SK-N-SH (cell line): ENCODE data around the gene WIPF3. TPM values are rescaled to one million over a fixed set of nuclear protein-coding genes. Genes with fewer than 3 reads are reported as not detected.

ENCODE experiments used
- CTCF ChIA-PET: fragments of 300-600, 350-600 bp; formaldehyde crosslinking; extraction: SDS; loops from one replicate; lab custom pipeline; 2021; lab: Yijun Ruan, JAX
- POLR2A ChIA-PET: fragments of 350-600 bp; sonication (Branson Sonifier 250); formaldehyde crosslinking; extraction: SDS; loops from one replicate; lab custom pipeline; 2020; ENCODE audit warnings: antibody characterized with exemption, inconsistent platforms; lab: Yijun Ruan, JAX
- DNase-seq: peaks from one replicate; pipeline ENCODE4 v3.0.0; 2012
- H2AFZ ChIP-seq: fragments of 200-600 bp; sonication (generic); 2 replicates; pipeline ENCODE4 v1.8.1; 2016; ENCODE audit warnings: antibody characterized with exemption, mild to moderate bottlenecking, low read depth
- H3F3A ChIP-seq: fragments of 200-600 bp; sonication (generic); replicated peaks from 2 replicates; pipeline ENCODE3; 2016; ENCODE audit warnings: antibody characterized with exemption, mild to moderate bottlenecking; ENCODE audit not compliant: insufficient read depth
- H3K27ac ChIP-seq, 2 experiments: fragments of 200-500 bp in 1 of 2; fragments of 200-600 bp in 1 of 2; sonication (Bioruptor generic) in 1 of 2; sonication (generic), shearing (Covaris generic) in 1 of 2; 2 replicates each; pipeline versions ENCODE4 v1.5.1 to v1.6.1; 2014 to 2016; ENCODE audit warnings: low read depth in 2 of 2, inconsistent platforms in 1 of 2, low read length in 1 of 2, mild to moderate bottlenecking in 1 of 2, mixed read lengths in 1 of 2
- H3K27me3 ChIP-seq: fragments of 200-600 bp; sonication (generic), shearing (Covaris generic); 2 replicates; pipeline ENCODE4 v1.6.1; 2016; ENCODE audit warnings: mixed run types; ENCODE audit not compliant: insufficient read depth
- H3K36me3 ChIP-seq, 2 experiments: fragments of 200-500 bp in 1 of 2; fragments of 200-600 bp in 1 of 2; sonication (Bioruptor generic) in 1 of 2; sonication (generic) in 1 of 2; replicated peaks in 1 of 2; 2 replicates each; pipeline versions ENCODE3 to v1.5.1; 2014 to 2016; ENCODE audit warnings: low read length in 1 of 2, mild to moderate bottlenecking in 1 of 2; ENCODE audit not compliant: insufficient read depth in 2 of 2, control insufficient read depth in 1 of 2
- H3K4me1 ChIP-seq, 2 experiments: fragments of 200-500 bp in 1 of 2; fragments of 200-600 bp in 1 of 2; sonication (Bioruptor generic) in 1 of 2; sonication (generic), shearing (Covaris generic) in 1 of 2; 2 replicates each; pipeline versions ENCODE4 v1.5.1 to v1.6.1; 2014 to 2016; ENCODE audit warnings: low read depth in 1 of 2, low read length in 1 of 2, mixed run types in 1 of 2; ENCODE audit not compliant: insufficient read depth in 2 of 2, control insufficient read depth in 1 of 2
- H3K4me2 ChIP-seq: fragments of 200-600 bp; sonication (generic), shearing (Covaris generic); 2 replicates; pipeline ENCODE4 v1.6.1; 2017; ENCODE audit warnings: mixed run types
- H3K4me3 ChIP-seq, 2 experiments: fragments of 200-500 bp in 1 of 2; fragments of 200-600 bp in 1 of 2; sonication (Bioruptor generic) in 1 of 2; sonication (generic), shearing (Covaris generic) in 1 of 2; 2 replicates each; pipeline versions ENCODE4 v1.5.1 to v1.8.1; 2014 to 2016; ENCODE audit warnings: low read depth in 2 of 2, inconsistent platforms in 1 of 2, low read length in 1 of 2, mild to moderate bottlenecking in 1 of 2, mixed read lengths in 1 of 2, moderate library complexity in 1 of 2
- H3K79me2 ChIP-seq: fragments of 200-600 bp; sonication (generic); 2 replicates; pipeline ENCODE4 v1.8.1; 2017; ENCODE audit warnings: mild to moderate bottlenecking; ENCODE audit not compliant: insufficient read depth
- H3K9ac ChIP-seq: fragments of 200-600 bp; sonication (generic); 2 replicates; pipeline ENCODE4 v1.6.1; 2017; ENCODE audit warnings: mixed run types
- H3K9me2 ChIP-seq: fragments of 200-600 bp; sonication (generic); 2 replicates; pipeline ENCODE4 v1.6.1; 2017; ENCODE audit warnings: mixed run types
- H3K9me3 ChIP-seq: fragments of 200-600 bp; sonication (generic); 2 replicates; pipeline ENCODE4 v1.6.1; 2017; ENCODE audit warnings: mixed run types, mild to moderate bottlenecking, moderate library complexity
- H4K20me1 ChIP-seq: fragments of 200-600 bp; sonication (generic); 2 replicates; pipeline ENCODE4 v1.6.1; 2017; ENCODE audit warnings: mild to moderate bottlenecking, mixed run types; ENCODE audit not compliant: insufficient read depth
- CHD2 ChIP-seq: fragments of 150-350 bp; IDR thresholded peaks from 2 replicates; pipeline ENCODE4 v1.6.1; 2018; ENCODE audit warnings: low read length; ENCODE audit not compliant: partially characterized antibody
- CTCF ChIP-seq: fragments of 200-600 bp; sonication (generic); IDR thresholded peaks from 2 replicates; pipeline ENCODE4 v1.6.1; 2017; ENCODE audit warnings: antibody characterized with exemption, mild to moderate bottlenecking, moderate library complexity
- ELF1 ChIP-seq: IDR thresholded peaks from 2 replicates; pipeline ENCODE4 v1.4.0; 2012
- EZH2phosphoT487 ChIP-seq: fragments of 200-600 bp; sonication (generic); IDR thresholded peaks from 2 replicates; pipeline ENCODE4 v1.6.1; 2017; ENCODE audit warnings: low read depth, mixed run types, mild to moderate bottlenecking, antibody characterized with exemption, moderate library complexity, borderline replicate concordance
- FOSL2 ChIP-seq: IDR thresholded peaks from 2 replicates; pipeline ENCODE4 v1.4.0; 2012; ENCODE audit warnings: low read depth, mild to moderate bottlenecking, moderate library complexity, borderline replicate concordance
- FOXM1 ChIP-seq: IDR thresholded peaks from 2 replicates; pipeline ENCODE4 v1.4.0; 2012; ENCODE audit warnings: low read depth, mild to moderate bottlenecking
- MAX ChIP-seq: IDR thresholded peaks from 2 replicates; pipeline ENCODE4 v1.4.0; 2012; ENCODE audit warnings: low read depth
- MEF2A ChIP-seq: IDR thresholded peaks from 2 replicates; pipeline ENCODE4 v1.4.0; 2012; ENCODE audit warnings: low read depth, borderline replicate concordance
- MXI1 ChIP-seq: IDR thresholded peaks from 2 replicates; pipeline ENCODE4 v1.6.1; 2012; ENCODE audit warnings: mild to moderate bottlenecking, low read depth, low read length, improper control_type of control experiment
- NRF1 ChIP-seq: IDR thresholded peaks from 2 replicates; pipeline ENCODE4 v1.6.1; 2012; ENCODE audit warnings: low read depth, mild to moderate bottlenecking, low read length
- POLR2AphosphoS5 ChIP-seq: IDR thresholded peaks from 2 replicates; pipeline ENCODE4 v1.6.1; 2012; ENCODE audit warnings: low read depth, low read length
- TAF1 ChIP-seq: IDR thresholded peaks from 2 replicates; pipeline ENCODE4 v1.6.1; 2012; ENCODE audit warnings: low read depth, mild to moderate bottlenecking, low read length, moderate library complexity, borderline replicate concordance
- TCF12 ChIP-seq: IDR thresholded peaks from 2 replicates; pipeline ENCODE4 v1.4.0; 2012
- TEAD4 ChIP-seq: IDR thresholded peaks from 2 replicates; pipeline ENCODE4 v1.4.0; 2012; ENCODE audit warnings: mild to moderate bottlenecking, borderline replicate concordance; ENCODE audit not compliant: insufficient read depth
- USF2 ChIP-seq: fragments of 150-350 bp; IDR thresholded peaks from 2 replicates; pipeline ENCODE4 v1.6.1; 2017; ENCODE audit warnings: antibody characterized with exemption, low read length, low read depth, borderline replicate concordance
- WGBS: methylation state at CpG from one replicate; pipeline ENCODE4 v1.1.6; 2017; ENCODE audit warnings: low lambda C conversion rate; 5-methylcytosine and 5-hydroxymethylcytosine counted together
- polyA plus RNA-seq, 3 experiments: library from polyadenylated mRNA; depleted of rRNA; stranded (reverse); fragments of >200 nt; gene quantifications; 2 replicates each; pipeline ENCODE4 v1.2.3, GENCODE V29; 2012

WIPF3 gene
- polyA plus RNA-seq, 1 of the 3 experiments (the other 2 are of a cell fraction), result 0.02 TPM

GRCh38 chr7:29884399-29885272, 78.3 kb downstream of the WIPF3 start:
- DNase-seq, result peak; percentile 47
- H3K27ac ChIP-seq, result no peak overlapping the region
- H4K20me1 ChIP-seq, result no peaks in the 10 kb centered on the region
- H3K9ac ChIP-seq, result no peak overlapping the region
- H3K4me2 ChIP-seq, result no peak overlapping the region
- H3K27me3 ChIP-seq, result no peaks in the 10 kb centered on the region
- POLR2A ChIA-PET, result interaction anchor here (0.6 kb wide), 1 partner anchor 10 kb away, joined by 3 read pairs; no protein-coding TSS in a partner anchor
- no peaks in the 10 kb centered on the region for H3K36me3 ChIP-seq
- no peak overlapping the region for H3K4me3 ChIP-seq
- no peaks in the 10 kb centered on the region; a peak in 1 of 4 replicates for H3K4me1 ChIP-seq
- TF ChIP-seq FOXM1, result no peak
- TF ChIP-seq CHD2, result no peak
- no peak for TF ChIP-seq TCF12
- TF ChIP-seq MEF2A, result no peak
- no peak for TF ChIP-seq NRF1
- TF ChIP-seq TEAD4, result no peak
- no peak for TF ChIP-seq ELF1
- no peak for TF ChIP-seq CTCF
- no peak for TF ChIP-seq TAF1
- TF ChIP-seq FOSL2, result no peak
- no peak for TF ChIP-seq USF2
- no peak for TF ChIP-seq POLR2AphosphoS5
- TF ChIP-seq EZH2phosphoT487, result no peak
- no peak for TF ChIP-seq MXI1
- TF ChIP-seq MAX, result no peak
- CTCF ChIA-PET, result interaction anchor here (1.2 to 2.9 kb wide), 3 partner anchors 37 to 178 kb away, joined by 3 to 25 read pairs (median 4); no protein-coding TSS in a partner anchor
- H3K9me2 ChIP-seq, result no peaks in the 10 kb centered on the region
- 87% methylated on average over 28 of the region's 28 CpGs for WGBS
- no peaks in the 10 kb centered on the region for H3K9me3 ChIP-seq
- H3K79me2 ChIP-seq, result no peaks in the 10 kb centered on the region
- H3F3A ChIP-seq, result no peaks in the 10 kb centered on the region
- H2AFZ ChIP-seq, result no peak overlapping the region
